ENCODE measurements around the gene NCKAP5L.
"Not testable (repeated sequence)": the region's sequence is repeated elsewhere in the genome, so short reads cannot be mapped to it uniquely, and the experiment has no call there.

Gene NCKAP5L

DNA sequence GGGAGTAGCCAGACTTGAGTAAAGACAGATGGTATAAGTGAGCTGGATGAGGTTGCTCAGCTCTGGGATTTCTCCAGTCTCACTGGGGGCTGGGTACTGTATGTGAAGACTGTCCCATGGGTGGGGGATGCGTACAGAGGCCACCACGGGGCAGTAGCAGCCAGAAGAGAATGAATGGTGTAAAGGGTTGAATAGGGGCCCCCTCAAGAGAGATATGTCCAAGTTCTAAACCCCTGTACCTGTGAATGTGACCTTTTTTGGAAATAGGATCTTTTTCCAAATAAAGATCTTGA, 36.5 kb upstream of the NCKAP5L start:
- Histone ChIP-seq H3K4me3 (ENCODE audit: insufficient read length, low read depth) (no peak overlapping the region), H3K4me1 (ENCODE audit: insufficient read depth, insufficient read length) (peaks cover 10% of the 10 kb centered on the region), H3K36me3 (ENCODE audit: insufficient read depth, insufficient read length, low read length) (no peaks in the 10 kb centered on the region), H3K9ac (ENCODE audit: insufficient read length, low read depth) (no peak overlapping the region), H3K27me3 (ENCODE audit: insufficient read depth, insufficient read length) (peaks cover 17% of the 10 kb centered on the region), H3K9me3 (ENCODE audit: insufficient read depth, low read length) (peaks cover 4% of the 10 kb centered on the region; the same call in 1 of the 2 replicates)
- TF ChIP-seq ZNF274 (IDR thresholded peaks at IDR 0.05; ENCODE audit: low read depth, low read length) (no peak), SUZ12 (IDR thresholded peaks at IDR 0.05; ENCODE audit: extremely low read depth, insufficient read depth, insufficient read length) (no peak), YY1 (IDR thresholded peaks at IDR 0.05; ENCODE audit: insufficient read depth, insufficient read length) (no peak)
- no peak for DNase-seq (ENCODE audit: low read depth, low spot score)

DNA sequence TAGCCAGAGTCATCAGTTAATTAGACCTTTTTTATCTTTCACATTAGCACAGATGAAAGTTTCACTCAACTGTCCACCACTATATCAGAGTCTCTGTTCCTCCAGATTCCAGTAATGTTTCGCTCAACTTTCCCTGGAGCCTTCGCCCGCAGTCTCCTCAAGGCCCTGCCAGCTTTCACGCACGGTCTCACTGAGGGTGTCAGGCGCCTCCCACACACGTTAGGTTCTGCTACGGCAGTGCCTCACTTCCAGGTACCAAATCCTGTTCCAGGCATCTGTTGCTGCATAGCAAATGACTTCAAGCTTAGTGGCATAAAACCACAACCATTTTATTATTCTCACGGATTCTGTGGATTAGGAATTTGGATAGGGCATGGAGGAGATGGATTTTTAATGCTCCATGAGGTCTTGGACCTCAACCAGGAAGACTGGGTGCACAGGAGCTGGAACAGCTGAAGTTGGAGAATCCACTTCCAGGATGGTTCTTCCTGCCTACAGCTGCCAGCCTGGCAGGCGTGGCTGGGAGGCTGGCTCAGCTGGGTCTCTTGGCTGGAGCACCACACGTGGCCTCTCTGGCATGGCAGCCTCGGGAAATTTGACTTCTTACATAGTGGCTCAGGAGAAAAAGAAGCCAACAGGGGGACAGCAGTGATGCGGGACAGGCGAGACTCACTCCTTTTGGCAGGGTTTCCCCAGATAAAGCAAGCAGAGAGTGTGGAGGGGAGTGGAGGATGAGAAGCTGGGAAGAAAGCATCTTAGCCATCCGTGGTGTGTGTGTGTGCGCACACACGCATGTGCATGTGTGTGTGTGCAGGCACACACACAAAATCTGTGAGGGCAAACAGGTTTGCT, 36.0 kb upstream of the NCKAP5L start:
- Histone ChIP-seq H3K4me1 (ENCODE audit: insufficient read depth, insufficient read length) (peaks cover 4% of the 10 kb centered on the region), H3K4me3 (ENCODE audit: insufficient read length, low read depth) (no peak overlapping the region), H3K36me3 (ENCODE audit: insufficient read depth, insufficient read length, low read length) (no peaks in the 10 kb centered on the region), H3K9me3 (ENCODE audit: insufficient read depth, low read length) (peaks cover 9% of the 10 kb centered on the region; the same call in 1 of the 2 replicates), H3K9ac (ENCODE audit: insufficient read length, low read depth) (no peak overlapping the region), H3K27me3 (ENCODE audit: insufficient read depth, insufficient read length) (peaks cover 17% of the 10 kb centered on the region)
- TF ChIP-seq SUZ12 (IDR thresholded peaks at IDR 0.05; ENCODE audit: extremely low read depth, insufficient read depth, insufficient read length), result no peak
- no peak for TF ChIP-seq ZNF274 (IDR thresholded peaks at IDR 0.05; ENCODE audit: low read depth, low read length)
- no peak for TF ChIP-seq YY1 (IDR thresholded peaks at IDR 0.05; ENCODE audit: insufficient read depth, insufficient read length)
- no peak for DNase-seq (ENCODE audit: low read depth, low spot score)

DNA sequence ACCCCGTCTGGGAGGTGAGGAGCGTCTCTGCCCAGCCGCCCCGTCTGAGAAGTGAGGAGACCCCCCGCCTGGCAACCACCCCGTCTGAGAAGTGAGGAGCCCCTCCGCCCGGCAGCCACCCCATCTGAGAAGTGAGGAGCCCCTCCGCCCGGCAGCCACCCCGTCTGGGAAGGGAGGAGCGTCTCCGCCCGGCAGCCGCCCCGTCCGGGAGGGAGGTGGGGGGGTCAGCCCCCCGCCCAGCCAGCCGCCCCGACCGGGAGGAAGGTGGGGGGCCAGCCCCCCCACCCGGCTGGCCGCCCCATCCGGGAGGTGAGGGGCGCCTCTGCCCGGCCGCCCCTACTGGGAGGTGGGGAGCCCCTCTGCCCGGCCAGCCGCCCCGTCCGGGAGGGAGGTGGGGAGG, 32.7 kb upstream of the NCKAP5L start:
- not testable (repeated sequence) for H3K9ac ChIP-seq (ENCODE audit: insufficient read length, low read depth); H3K36me3 ChIP-seq (ENCODE audit: insufficient read depth, insufficient read length, low read length); H3K4me3 ChIP-seq (ENCODE audit: insufficient read length, low read depth); H3K9me3 ChIP-seq (ENCODE audit: insufficient read depth, low read length); DNase-seq (ENCODE audit: low read depth, low spot score); H3K4me1 ChIP-seq (ENCODE audit: insufficient read depth, insufficient read length)
- H3K27me3 ChIP-seq (ENCODE audit: insufficient read depth, insufficient read length), result peaks cover 11% of the 10 kb centered on the region

DNA sequence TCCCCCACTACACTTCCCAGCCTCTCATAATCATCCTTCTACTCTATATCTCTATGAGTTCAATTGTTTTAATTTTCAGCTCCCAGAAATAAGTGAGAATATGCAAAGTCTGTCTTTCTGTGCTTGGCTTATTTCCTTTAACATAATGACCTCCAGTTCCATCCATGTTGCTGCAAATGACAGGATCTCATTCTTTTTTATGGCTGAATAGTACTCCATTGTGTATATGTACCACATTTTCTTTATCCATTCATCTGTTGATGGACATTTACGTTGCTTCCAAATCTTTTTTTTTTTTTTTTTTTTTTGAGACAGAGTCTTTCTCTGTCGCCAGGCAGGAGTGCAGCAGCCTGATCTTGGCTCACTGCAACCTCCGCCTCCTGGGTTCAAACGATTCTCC, 27.7 kb upstream of the NCKAP5L start:
- not testable (repeated sequence) for H3K4me1 ChIP-seq (ENCODE audit: insufficient read depth, insufficient read length); H3K9ac ChIP-seq (ENCODE audit: insufficient read length, low read depth); H3K4me3 ChIP-seq (ENCODE audit: insufficient read length, low read depth); H3K9me3 ChIP-seq (ENCODE audit: insufficient read depth, low read length); DNase-seq (ENCODE audit: low read depth, low spot score); H3K27me3 ChIP-seq (ENCODE audit: insufficient read depth, insufficient read length); H3K36me3 ChIP-seq (ENCODE audit: insufficient read depth, insufficient read length, low read length)

DNA sequence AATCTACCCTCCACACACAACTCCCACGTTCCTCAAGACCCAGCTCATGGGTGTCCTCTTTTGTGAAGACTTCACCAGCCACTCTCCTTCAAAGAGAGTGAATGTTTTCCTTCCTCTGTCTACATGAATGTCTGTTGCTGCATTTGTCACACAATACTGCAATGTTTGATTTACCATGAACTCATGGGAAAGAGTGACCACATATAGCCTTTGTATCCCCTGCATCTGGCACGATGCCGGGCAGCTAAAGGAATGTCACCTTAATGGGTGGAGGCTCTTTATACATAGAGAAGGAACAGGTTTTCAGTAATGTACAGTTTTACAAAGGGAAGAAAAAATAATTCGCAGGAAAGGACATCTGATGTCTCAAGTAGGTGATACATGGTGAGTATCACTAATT, 26.8 kb upstream of the NCKAP5L start:
- peaks cover 7% of the 10 kb centered on the region; the same call in 1 of the 2 replicates for H3K9me3 ChIP-seq (ENCODE audit: insufficient read depth, low read length)
- no peaks in the 10 kb centered on the region for H3K27me3 ChIP-seq (ENCODE audit: insufficient read depth, insufficient read length)
- no peak overlapping the region for H3K4me3 ChIP-seq (ENCODE audit: insufficient read length, low read depth)
- no peaks in the 10 kb centered on the region for H3K4me1 ChIP-seq (ENCODE audit: insufficient read depth, insufficient read length)
- H3K36me3 ChIP-seq (ENCODE audit: insufficient read depth, insufficient read length, low read length), result no peaks in the 10 kb centered on the region
- DNase-seq (ENCODE audit: low read depth, low spot score), result no peak
- H3K9ac ChIP-seq (ENCODE audit: insufficient read length, low read depth), result no peak overlapping the region
- no peak for TF ChIP-seq ZNF274 (IDR thresholded peaks at IDR 0.05; ENCODE audit: low read depth, low read length)
- TF ChIP-seq SUZ12 (IDR thresholded peaks at IDR 0.05; ENCODE audit: extremely low read depth, insufficient read depth, insufficient read length), result no peak
- TF ChIP-seq YY1 (IDR thresholded peaks at IDR 0.05; ENCODE audit: insufficient read depth, insufficient read length), result no peak

DNA sequence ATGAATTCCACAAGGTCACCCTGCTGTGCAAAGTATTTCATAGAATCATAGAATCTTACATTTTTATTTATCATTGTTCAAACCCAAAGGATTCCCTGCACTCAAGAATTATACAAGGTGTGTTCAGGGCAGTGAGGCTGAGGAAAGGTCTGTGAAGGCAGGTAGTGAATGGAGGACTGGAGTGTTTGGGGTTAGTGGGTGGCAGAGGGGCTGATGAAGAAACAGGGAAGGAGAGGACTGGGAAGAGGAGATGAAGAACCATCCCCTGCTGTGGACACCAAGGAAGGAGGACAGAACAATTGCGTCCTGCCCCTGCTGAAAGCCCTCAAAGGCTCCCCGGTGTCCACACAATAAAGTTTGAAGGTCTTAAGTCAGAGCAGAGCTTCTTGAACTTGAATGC, 25.5 kb upstream of the NCKAP5L start:
- no peaks in the 10 kb centered on the region for H3K36me3 ChIP-seq (ENCODE audit: insufficient read depth, insufficient read length, low read length)
- no peak for TF ChIP-seq SUZ12 (IDR thresholded peaks at IDR 0.05; ENCODE audit: extremely low read depth, insufficient read depth, insufficient read length)
- no peak overlapping the region for H3K4me3 ChIP-seq (ENCODE audit: insufficient read length, low read depth)
- H3K27me3 ChIP-seq (ENCODE audit: insufficient read depth, insufficient read length), result no peaks in the 10 kb centered on the region
- DNase-seq (ENCODE audit: low read depth, low spot score), result no peak
- no peaks in the 10 kb centered on the region for H3K4me1 ChIP-seq (ENCODE audit: insufficient read depth, insufficient read length)
- H3K9ac ChIP-seq (ENCODE audit: insufficient read length, low read depth), result no peak overlapping the region
- H3K9me3 ChIP-seq (ENCODE audit: insufficient read depth, low read length), result no peaks in the 10 kb centered on the region

DNA sequence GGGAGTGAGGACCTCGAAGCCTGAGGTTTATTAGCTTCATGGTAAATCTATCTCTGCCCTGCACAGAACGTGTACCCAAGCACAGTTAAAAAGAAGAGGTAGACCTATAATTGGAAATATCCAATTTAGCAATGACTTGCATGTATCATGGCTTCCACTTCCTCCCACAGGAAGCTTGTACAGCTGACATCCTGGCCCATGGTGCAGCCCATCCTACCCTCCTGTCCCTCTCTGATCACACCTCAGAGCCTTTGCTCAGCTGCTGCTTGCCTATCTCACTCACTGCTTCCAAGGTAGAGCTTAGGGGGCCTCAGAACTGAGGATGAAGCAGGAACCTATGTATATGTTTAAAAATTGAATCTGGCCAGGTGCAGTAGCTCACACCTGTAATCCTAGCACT, 18.9 kb upstream of the NCKAP5L start:
- no peak for DNase-seq (ENCODE audit: low read depth, low spot score)
- no peaks in the 10 kb centered on the region for H3K4me1 ChIP-seq (ENCODE audit: insufficient read depth, insufficient read length)
- H3K36me3 ChIP-seq (ENCODE audit: insufficient read depth, insufficient read length, low read length), result no peaks in the 10 kb centered on the region
- no peak overlapping the region for H3K9ac ChIP-seq (ENCODE audit: insufficient read length, low read depth)
- H3K4me3 ChIP-seq (ENCODE audit: insufficient read length, low read depth), result no peak overlapping the region
- H3K27me3 ChIP-seq (ENCODE audit: insufficient read depth, insufficient read length), result no peaks in the 10 kb centered on the region
- H3K9me3 ChIP-seq (ENCODE audit: insufficient read depth, low read length), result no peaks in the 10 kb centered on the region
- no peak for TF ChIP-seq SUZ12 (IDR thresholded peaks at IDR 0.05; ENCODE audit: extremely low read depth, insufficient read depth, insufficient read length)
- no peak for TF ChIP-seq YY1 (IDR thresholded peaks at IDR 0.05; ENCODE audit: insufficient read depth, insufficient read length)
- no peak for TF ChIP-seq ZNF274 (IDR thresholded peaks at IDR 0.05; ENCODE audit: low read depth, low read length)

DNA sequence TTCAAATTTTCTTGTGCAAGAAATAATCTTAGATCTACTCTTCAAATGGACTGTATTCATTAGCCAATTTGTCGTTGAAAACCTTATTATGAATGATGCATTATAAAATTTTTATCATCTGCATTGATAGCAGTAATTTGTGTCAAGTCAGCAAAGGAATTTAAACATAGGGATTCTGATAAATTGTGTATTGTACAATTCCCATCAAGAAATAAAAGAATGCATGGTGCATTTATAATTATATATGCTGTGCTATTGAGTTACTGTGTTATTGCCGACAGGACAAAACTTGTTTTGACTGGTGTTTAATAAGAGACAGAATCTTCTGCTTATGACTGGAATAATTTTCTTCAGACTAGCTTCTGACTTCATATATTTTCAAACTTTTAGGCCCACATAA, 17.8 kb upstream of the NCKAP5L start:
- Histone ChIP-seq H3K27me3 (ENCODE audit: insufficient read depth, insufficient read length) (no peaks in the 10 kb centered on the region), H3K4me3 (ENCODE audit: insufficient read length, low read depth) (no peak overlapping the region), H3K9ac (ENCODE audit: insufficient read length, low read depth) (no peak overlapping the region), H3K9me3 (ENCODE audit: insufficient read depth, low read length) (no peaks in the 10 kb centered on the region), H3K36me3 (ENCODE audit: insufficient read depth, insufficient read length, low read length) (no peaks in the 10 kb centered on the region), H3K4me1 (ENCODE audit: insufficient read depth, insufficient read length) (no peaks in the 10 kb centered on the region)
- TF ChIP-seq YY1 (IDR thresholded peaks at IDR 0.05; ENCODE audit: insufficient read depth, insufficient read length) (no peak), ZNF274 (IDR thresholded peaks at IDR 0.05; ENCODE audit: low read depth, low read length) (no peak), SUZ12 (IDR thresholded peaks at IDR 0.05; ENCODE audit: extremely low read depth, insufficient read depth, insufficient read length) (no peak)
- DNase-seq (ENCODE audit: low read depth, low spot score), result no peak
